ENCODE data around the gene SOS2.

SOS2 gene

GRCh38 chr14:50067723-50068495 lies 163.5 kb downstream of the SOS2 start:
- Histone ChIP-seq H3K36me3 (ENCODE audit: control insufficient read depth in 1 of 2, insufficient read depth in 2 of 2, low read length in 2 of 2) (no peaks in the 10 kb centered on the region), H3K4me3 (ENCODE audit: low read depth in 1 of 2, low read length in 2 of 2) (no peak overlapping the region), H3K27me3 (ENCODE audit: low read depth, low read length) (no peaks in the 10 kb centered on the region), H3K27ac (ENCODE audit: low read length) (no peak overlapping the region), H3K4me1 (ENCODE audit: control insufficient read depth in 1 of 2, insufficient read depth in 2 of 2, low read length in 2 of 2) (no peaks in the 10 kb centered on the region), H3K9me3 (ENCODE audit: control insufficient read depth in 1 of 2, low read length in 2 of 2) (no peaks in the 10 kb centered on the region)

Data from muscle layer of duodenum (tissue), 2 donors.